ENCODE data around the gene MEX3A. TPM values are rescaled to one million over a fixed set of nuclear protein-coding genes. Genes with fewer than 3 reads are reported as not detected.
"Not testable (repeated sequence)": the region's sequence is repeated elsewhere in the genome, so short reads cannot be mapped to it uniquely, and the experiment has no call there.

The MEX3A gene
- total RNA-seq, 1 donor from 2014 or later = 114 TPM

DNA sequence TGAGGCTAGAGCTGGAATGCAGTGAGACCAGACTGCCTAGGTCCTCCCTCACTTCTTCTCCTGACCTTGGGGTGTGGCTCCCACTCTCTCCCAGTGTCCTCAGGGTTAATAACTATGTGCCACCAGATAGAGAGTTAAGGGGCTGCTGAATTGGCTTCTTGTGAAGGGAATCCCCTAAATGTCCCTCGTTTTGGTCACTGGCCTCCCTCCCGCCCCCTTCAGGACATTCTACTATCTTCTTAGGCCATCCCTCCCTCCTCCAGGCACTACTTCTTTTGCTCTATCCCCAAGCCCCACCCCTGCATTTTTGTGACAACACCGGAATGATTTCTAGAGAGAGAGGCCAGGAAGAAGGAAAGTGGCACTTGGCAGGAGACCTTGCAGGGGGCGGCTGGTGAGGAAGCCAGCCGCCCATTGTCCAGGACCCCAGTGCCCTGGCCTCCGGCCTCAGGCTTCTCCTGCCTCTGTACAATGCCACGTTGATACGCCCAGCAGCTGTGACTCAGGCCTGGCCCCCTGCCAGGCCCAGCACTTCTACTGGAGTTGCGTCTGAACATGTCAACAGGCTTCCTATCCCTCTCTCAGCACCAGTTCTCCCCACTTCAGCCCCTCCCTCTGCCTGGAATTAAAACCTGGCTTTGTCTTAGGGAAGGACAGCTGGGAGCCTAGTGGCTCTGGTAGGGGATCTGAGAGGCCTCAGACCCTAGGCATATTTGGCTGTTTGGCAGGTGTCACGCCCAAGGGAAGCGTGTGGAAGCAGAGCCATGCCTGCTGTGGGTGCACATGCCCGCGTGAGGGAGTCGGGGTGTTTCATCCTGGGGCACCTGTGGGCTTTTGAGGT lies 41.3 kb upstream of the MEX3A start:
- TF ChIP-seq, protein P1, sequence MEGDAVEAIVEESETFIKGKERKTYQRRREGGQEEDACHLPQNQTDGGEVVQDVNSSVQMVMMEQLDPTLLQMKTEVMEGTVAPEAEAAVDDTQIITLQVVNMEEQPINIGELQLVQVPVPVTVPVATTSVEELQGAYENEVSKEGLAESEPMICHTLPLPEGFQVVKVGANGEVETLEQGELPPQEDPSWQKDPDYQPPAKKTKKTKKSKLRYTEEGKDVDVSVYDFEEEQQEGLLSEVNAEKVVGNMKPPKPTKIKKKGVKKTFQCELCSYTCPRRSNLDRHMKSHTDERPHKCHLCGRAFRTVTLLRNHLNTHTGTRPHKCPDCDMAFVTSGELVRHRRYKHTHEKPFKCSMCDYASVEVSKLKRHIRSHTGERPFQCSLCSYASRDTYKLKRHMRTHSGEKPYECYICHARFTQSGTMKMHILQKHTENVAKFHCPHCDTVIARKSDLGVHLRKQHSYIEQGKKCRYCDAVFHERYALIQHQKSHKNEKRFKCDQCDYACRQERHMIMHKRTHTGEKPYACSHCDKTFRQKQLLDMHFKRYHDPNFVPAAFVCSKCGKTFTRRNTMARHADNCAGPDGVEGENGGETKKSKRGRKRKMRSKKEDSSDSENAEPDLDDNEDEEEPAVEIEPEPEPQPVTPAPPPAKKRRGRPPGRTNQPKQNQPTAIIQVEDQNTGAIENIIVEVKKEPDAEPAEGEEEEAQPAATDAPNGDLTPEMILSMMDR (IDR thresholded peaks at IDR 0.05; ENCODE audit: partially characterized antibody, unreplicated experiment) = no peak
- Mint-ChIP-seq H3K9me3 (ENCODE audit: unreplicated experiment) (peaks cover 2% of the 10 kb centered on the region), H3K27ac (ENCODE audit: unreplicated experiment) (peak overlapping the region; percentile 78), H3K36me3 (ENCODE audit: unreplicated experiment) (no peaks in the 10 kb centered on the region), H3K27me3 (ENCODE audit: unreplicated experiment) (peaks cover 9% of the 10 kb centered on the region), H3K4me3 (ENCODE audit: unreplicated experiment) (no peak overlapping the region), H3K4me1 (ENCODE audit: low read depth, unreplicated experiment) (peaks cover 26% of the 10 kb centered on the region)
- no peak for DNase-seq

DNA sequence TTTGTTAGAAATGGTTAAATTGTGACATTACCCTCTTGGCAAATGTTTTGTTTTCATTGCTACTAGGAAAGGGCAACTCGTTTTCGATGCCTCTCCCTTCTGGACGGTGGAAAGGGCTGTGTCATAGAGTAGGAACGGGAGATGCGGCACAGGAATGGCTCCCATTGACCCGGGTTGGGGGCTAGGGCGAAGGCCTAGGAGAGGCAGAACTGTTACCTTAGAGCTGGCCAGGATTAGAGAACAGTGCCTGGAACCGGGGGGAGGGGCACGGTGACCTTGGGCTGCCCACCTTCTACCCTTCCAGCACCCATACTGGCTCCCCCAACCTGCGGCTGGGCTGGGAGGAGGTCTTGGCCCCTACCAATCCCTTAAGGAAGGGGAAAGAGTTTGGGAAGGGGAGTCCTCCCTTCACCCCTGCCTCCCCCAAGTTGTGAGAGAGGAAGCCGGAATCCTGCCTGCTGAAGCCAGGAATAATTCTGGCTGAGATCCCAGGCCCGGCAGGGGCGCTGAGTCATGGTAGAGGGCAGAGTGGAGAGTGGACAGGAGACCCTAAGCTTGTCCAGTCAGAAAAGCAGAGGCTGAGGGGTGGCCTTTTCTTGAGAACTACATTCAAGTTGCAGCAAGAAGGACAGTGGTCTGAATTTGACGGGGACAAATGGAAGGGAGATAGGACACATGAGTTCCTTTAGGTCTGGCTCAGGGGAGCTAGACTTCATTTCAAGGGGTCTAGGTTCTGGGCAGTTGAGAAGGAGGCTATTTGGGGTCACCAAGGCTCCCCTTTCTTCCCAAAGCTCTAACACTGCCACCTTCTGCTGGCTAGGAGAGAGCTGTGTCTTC lies 40.5 kb upstream of the MEX3A start:
- TF ChIP-seq, protein P1 (IDR thresholded peaks at IDR 0.05; ENCODE audit: partially characterized antibody, unreplicated experiment) = no peak
- DNase-seq = no peak
- Mint-ChIP-seq H3K27ac (ENCODE audit: unreplicated experiment) (peak overlapping the region; percentile 78), H3K27me3 (ENCODE audit: unreplicated experiment) (peaks cover 7% of the 10 kb centered on the region), H3K36me3 (ENCODE audit: unreplicated experiment) (no peaks in the 10 kb centered on the region), H3K9me3 (ENCODE audit: unreplicated experiment) (peaks cover 2% of the 10 kb centered on the region), H3K4me1 (ENCODE audit: low read depth, unreplicated experiment) (peaks cover 28% of the 10 kb centered on the region), H3K4me3 (ENCODE audit: unreplicated experiment) (peak overlapping the region; percentile 5)

DNA sequence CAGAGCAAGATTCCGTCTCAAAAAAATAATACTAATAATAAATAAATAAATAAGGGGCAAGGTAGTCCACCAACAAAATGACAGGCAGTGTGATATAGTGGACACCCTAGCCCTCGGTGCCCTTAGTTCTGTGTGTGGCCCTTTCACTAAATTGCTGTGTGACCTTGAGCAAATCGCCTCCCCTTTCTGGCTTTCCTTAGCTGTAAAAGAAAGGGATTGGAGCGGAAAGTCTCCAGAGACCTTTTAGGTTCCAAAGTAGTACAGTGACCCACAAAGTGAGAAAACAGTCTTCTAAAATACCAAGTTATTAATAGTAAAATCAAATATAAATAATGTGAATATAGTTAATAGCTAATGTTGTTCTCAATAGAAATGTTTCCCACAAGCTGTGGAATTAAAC lies 39.8 kb upstream of the MEX3A start:
- H3K4me1 Mint-ChIP-seq (ENCODE audit: low read depth, unreplicated experiment) = peaks cover 28% of the 10 kb centered on the region
- H3K4me3 Mint-ChIP-seq (ENCODE audit: unreplicated experiment) = no peak overlapping the region

DNA sequence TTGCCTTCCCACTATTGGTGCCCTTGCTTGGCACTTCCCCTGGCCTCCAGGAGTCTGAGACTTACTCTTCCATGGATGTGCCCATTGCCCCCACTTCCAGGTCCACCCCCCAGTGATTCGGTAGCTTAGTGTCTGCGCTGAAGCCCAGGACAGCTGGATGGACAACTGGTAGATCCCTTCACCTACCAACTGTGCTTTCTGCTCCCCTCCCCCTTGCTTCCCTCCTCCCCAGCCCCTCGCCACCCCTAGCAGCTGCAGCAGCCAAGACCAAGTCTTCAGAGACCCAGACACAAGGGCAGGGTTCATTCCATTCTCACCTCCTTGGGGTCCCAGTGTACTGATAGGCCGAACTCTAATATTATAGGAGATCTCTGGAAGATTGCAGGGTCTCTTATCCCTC lies 39.2 kb upstream of the MEX3A start:
- DNase-seq = no peak
- Mint-ChIP-seq H3K4me1 (ENCODE audit: low read depth, unreplicated experiment) (peaks cover 28% of the 10 kb centered on the region), H3K27me3 (ENCODE audit: unreplicated experiment) (peaks cover 8% of the 10 kb centered on the region), H3K9me3 (ENCODE audit: unreplicated experiment) (peaks cover 2% of the 10 kb centered on the region), H3K27ac (ENCODE audit: unreplicated experiment) (no peak overlapping the region), H3K4me3 (ENCODE audit: unreplicated experiment) (no peak overlapping the region), H3K36me3 (ENCODE audit: unreplicated experiment) (no peaks in the 10 kb centered on the region)
- TF ChIP-seq, protein P1 (IDR thresholded peaks at IDR 0.05; ENCODE audit: partially characterized antibody, unreplicated experiment) = no peak

More for the DNA sequence above, 39.8 kb upstream of the MEX3A start:
- Mint-ChIP-seq H3K27me3 (ENCODE audit: unreplicated experiment) (peaks cover 6% of the 10 kb centered on the region), H3K36me3 (ENCODE audit: unreplicated experiment) (no peaks in the 10 kb centered on the region), H3K9me3 (ENCODE audit: unreplicated experiment) (peaks cover 2% of the 10 kb centered on the region), H3K27ac (ENCODE audit: unreplicated experiment) (no peak overlapping the region)
- TF ChIP-seq, protein P1 (IDR thresholded peaks at IDR 0.05; ENCODE audit: partially characterized antibody, unreplicated experiment) = no peak
- no peak for DNase-seq

DNA sequence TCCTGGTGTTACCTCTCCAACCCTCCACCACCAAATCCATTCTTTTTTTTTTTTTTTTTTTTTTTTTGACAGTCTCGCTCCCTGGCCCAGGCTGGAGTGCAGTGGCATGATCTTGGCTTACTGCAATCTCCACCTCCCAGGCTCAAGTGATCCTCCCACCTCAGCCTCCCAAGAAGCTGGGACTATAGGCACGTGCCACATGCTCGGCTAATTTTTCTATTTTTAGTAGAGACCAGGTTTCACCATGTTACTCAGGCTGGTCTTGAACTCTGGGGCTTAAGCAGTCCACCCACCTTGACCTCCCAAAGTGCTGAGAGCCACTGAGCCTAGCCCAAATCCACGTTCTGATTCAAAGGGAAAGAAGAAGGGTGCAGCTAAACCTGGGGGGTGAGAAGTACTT lies 38.7 kb upstream of the MEX3A start:
- DNase-seq; H3K36me3 Mint-ChIP-seq (ENCODE audit: unreplicated experiment); H3K27ac Mint-ChIP-seq (ENCODE audit: unreplicated experiment); H3K27me3 Mint-ChIP-seq (ENCODE audit: unreplicated experiment); H3K4me3 Mint-ChIP-seq (ENCODE audit: unreplicated experiment); H3K9me3 Mint-ChIP-seq (ENCODE audit: unreplicated experiment): not testable (repeated sequence)
- peaks cover 28% of the 10 kb centered on the region for H3K4me1 Mint-ChIP-seq (ENCODE audit: low read depth, unreplicated experiment)

All from glutamatergic neuron (in vitro differentiated cells).